Measurements from ENCODE around the gene ST6GALNAC6.

DNA sequence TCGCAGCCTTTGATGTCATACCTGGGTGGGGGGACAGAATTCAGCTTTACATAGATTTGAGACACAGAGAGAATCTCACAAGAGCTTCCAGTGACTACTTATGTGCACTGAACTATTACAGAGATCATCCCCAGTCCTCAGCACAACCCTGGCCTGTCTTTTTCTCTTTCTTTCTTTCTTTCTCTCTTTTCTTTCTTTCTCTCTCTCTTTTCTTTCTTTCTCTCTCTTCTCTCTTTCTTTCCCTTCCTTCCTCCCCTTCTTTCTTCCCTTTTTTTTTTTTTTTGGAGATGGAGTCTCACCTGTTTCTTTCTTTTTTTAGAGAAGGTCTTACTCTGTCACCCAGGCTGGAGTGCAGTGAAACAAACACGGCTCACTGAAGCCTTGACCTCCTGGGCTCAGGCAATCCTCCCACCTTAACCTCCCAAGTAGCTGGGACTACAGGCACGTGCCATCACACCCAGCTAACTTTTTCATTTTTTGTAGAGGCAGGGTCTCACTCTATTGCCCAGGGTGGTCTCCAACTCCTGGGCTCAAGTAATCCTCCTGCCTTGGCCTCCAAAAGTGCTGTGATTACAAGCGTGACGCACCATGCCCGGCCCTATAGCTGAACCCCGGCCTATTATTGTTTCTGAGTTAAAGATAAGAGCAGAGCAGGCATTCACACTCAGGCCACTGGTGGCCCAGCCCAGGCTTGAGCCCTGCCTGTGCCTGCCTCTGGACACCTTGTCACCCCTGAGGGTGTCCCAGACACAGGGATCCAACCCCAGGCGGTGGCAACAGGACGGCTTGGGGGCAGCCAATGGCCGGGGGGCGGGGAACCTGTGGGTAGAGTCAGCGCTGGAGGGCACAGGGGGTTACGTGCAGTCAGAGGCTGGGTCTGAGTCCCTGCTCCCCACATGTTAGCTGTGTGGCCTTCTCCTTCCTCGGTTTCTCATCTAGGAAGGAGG, 26.8 kb upstream of the ST6GALNAC6 start:
- TF ChIP-seq SREBF2 (IDR thresholded peaks at IDR 0.05) (no peak), EP300 (IDR thresholded peaks at IDR 0.05) (no peak)
- TF ChIP-seq, protein P1, sequence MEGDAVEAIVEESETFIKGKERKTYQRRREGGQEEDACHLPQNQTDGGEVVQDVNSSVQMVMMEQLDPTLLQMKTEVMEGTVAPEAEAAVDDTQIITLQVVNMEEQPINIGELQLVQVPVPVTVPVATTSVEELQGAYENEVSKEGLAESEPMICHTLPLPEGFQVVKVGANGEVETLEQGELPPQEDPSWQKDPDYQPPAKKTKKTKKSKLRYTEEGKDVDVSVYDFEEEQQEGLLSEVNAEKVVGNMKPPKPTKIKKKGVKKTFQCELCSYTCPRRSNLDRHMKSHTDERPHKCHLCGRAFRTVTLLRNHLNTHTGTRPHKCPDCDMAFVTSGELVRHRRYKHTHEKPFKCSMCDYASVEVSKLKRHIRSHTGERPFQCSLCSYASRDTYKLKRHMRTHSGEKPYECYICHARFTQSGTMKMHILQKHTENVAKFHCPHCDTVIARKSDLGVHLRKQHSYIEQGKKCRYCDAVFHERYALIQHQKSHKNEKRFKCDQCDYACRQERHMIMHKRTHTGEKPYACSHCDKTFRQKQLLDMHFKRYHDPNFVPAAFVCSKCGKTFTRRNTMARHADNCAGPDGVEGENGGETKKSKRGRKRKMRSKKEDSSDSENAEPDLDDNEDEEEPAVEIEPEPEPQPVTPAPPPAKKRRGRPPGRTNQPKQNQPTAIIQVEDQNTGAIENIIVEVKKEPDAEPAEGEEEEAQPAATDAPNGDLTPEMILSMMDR (IDR thresholded peaks at IDR 0.05): no peak
- TF ChIP-seq, protein P2, sequence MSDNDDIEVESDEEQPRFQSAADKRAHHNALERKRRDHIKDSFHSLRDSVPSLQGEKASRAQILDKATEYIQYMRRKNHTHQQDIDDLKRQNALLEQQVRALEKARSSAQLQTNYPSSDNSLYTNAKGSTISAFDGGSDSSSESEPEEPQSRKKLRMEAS (IDR thresholded peaks at IDR 0.05): no peak
